ENCODE data around the gene ANKRD12. TPM values are rescaled to one million over a fixed set of nuclear protein-coding genes. Genes with fewer than 3 reads are reported as not detected.

ANKRD12 gene
- polyA plus RNA-seq, 1 donor (not counting 4 experiments of a cell fraction or from before 2014, with no cell fraction given): 8.0 TPM

DNA sequence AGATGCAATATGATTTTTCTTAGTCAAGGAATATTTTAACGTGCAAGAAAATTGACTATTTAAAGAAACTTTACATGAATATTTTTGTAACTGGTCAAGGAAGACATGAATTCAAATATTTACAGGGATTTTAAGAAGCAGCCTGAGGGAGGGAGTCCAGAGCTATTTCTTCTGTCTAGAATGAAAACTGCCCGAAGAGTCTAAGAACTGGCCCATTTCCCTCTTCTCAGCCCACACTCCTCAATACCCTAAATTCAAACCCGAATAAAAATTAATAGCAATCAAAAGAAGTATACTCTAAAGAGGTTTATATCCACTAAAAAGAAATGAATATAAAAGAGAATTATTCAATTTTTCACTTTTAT lies 40.6 kb upstream of the ANKRD12 start:
- no peaks in the 10 kb centered on the region for H3K36me3 ChIP-seq (ENCODE audit: control insufficient read depth in 2 of 2, extremely low read depth in 1 of 2, insufficient read depth in 2 of 2, low read length in 2 of 2)
- no peaks in the 10 kb centered on the region for H3K9me3 ChIP-seq (ENCODE audit: control insufficient read depth, low read depth, low read length)
- H3K27me3 ChIP-seq (ENCODE audit: control insufficient read depth, extremely low read depth, insufficient read depth, low read length): no peaks in the 10 kb centered on the region
- no peak overlapping the region for H3K27ac ChIP-seq (ENCODE audit: control insufficient read depth, insufficient read depth, low read length)
- DNase-seq (ENCODE audit: low read depth, low spot score) (no peak), FAIRE-seq (no peak)
- H3K4me3 ChIP-seq (ENCODE audit: control insufficient read depth in 2 of 3, extremely low read depth in 1 of 3, insufficient read depth in 2 of 3, low read depth in 1 of 3, low read length in 3 of 3): no peak overlapping the region
- no peak overlapping the region for H2AFZ ChIP-seq (ENCODE audit: control insufficient read depth, low read length)
- dilution Hi-C loops (cut with MboI; ENCODE audit: extremely low pct_ligation_motif_present, low sequenced_read_pairs): no loop called here
- H4K20me1 ChIP-seq (ENCODE audit: control insufficient read depth, extremely low read depth, insufficient read depth, low read length): no peaks in the 10 kb centered on the region
- TF ChIP-seq, protein P1, sequence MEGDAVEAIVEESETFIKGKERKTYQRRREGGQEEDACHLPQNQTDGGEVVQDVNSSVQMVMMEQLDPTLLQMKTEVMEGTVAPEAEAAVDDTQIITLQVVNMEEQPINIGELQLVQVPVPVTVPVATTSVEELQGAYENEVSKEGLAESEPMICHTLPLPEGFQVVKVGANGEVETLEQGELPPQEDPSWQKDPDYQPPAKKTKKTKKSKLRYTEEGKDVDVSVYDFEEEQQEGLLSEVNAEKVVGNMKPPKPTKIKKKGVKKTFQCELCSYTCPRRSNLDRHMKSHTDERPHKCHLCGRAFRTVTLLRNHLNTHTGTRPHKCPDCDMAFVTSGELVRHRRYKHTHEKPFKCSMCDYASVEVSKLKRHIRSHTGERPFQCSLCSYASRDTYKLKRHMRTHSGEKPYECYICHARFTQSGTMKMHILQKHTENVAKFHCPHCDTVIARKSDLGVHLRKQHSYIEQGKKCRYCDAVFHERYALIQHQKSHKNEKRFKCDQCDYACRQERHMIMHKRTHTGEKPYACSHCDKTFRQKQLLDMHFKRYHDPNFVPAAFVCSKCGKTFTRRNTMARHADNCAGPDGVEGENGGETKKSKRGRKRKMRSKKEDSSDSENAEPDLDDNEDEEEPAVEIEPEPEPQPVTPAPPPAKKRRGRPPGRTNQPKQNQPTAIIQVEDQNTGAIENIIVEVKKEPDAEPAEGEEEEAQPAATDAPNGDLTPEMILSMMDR (optimal IDR thresholded peaks at IDR 0.05 in 1 of 3, IDR thresholded peaks at IDR 0.05 in 1 of 3, conservative IDR thresholded peaks at IDR 0.05 in 1 of 3; ENCODE audit: extremely low read depth in 1 of 3, insufficient read depth in 2 of 3, low read length in 3 of 3): no peak
- no peak for TF ChIP-seq EZH2 (IDR thresholded peaks at IDR 0.05; ENCODE audit: low read length)
- H3K4me1 ChIP-seq (ENCODE audit: control insufficient read depth, extremely low read depth, insufficient read depth, low read length): peaks cover 14% of the 10 kb centered on the region
- H3K9me1 ChIP-seq (ENCODE audit: control insufficient read depth, extremely low read depth, insufficient read depth, low read length): no peaks in the 10 kb centered on the region
- no peak overlapping the region for H3K4me2 ChIP-seq (ENCODE audit: control insufficient read depth, extremely low read depth, insufficient read depth, low read depth, low read length)
- H3K79me2 ChIP-seq (ENCODE audit: control insufficient read depth, insufficient read depth, low read length): no peaks in the 10 kb centered on the region
- H3K9ac ChIP-seq (ENCODE audit: control insufficient read depth, extremely low read depth, insufficient read depth, low read length): no peak overlapping the region

GRCh38 chr18:9096685-9097084 lies 39.9 kb upstream of the ANKRD12 start:
- H3K27ac ChIP-seq (ENCODE audit: control insufficient read depth, insufficient read depth, low read length): peak overlapping the region; percentile 61
- H3K27me3 ChIP-seq (ENCODE audit: control insufficient read depth, extremely low read depth, insufficient read depth, low read length): no peaks in the 10 kb centered on the region
- FAIRE-seq: no peak

More at GRCh38 chr18:9096685-9097084, 39.9 kb upstream of the ANKRD12 start:
- Histone ChIP-seq H3K4me3 (ENCODE audit: control insufficient read depth in 2 of 3, extremely low read depth in 1 of 3, insufficient read depth in 2 of 3, low read depth in 1 of 3, low read length in 3 of 3) (peak overlapping the region in 2 of 3 experiments; percentile 31 to 38), H3K4me2 (ENCODE audit: control insufficient read depth, extremely low read depth, insufficient read depth, low read depth, low read length) (peak overlapping the region; percentile 79), H3K4me1 (ENCODE audit: control insufficient read depth, extremely low read depth, insufficient read depth, low read length) (peaks cover 19% of the 10 kb centered on the region), H4K20me1 (ENCODE audit: control insufficient read depth, extremely low read depth, insufficient read depth, low read length) (no peaks in the 10 kb centered on the region), H3K9ac (ENCODE audit: control insufficient read depth, extremely low read depth, insufficient read depth, low read length) (peak overlapping the region; percentile 14), H2AFZ (ENCODE audit: control insufficient read depth, low read length) (peak overlapping the region; percentile 81), H3K79me2 (ENCODE audit: control insufficient read depth, insufficient read depth, low read length) (no peaks in the 10 kb centered on the region), H3K36me3 (ENCODE audit: control insufficient read depth in 2 of 2, extremely low read depth in 1 of 2, insufficient read depth in 2 of 2, low read length in 2 of 2) (no peaks in the 10 kb centered on the region), H3K9me3 (ENCODE audit: control insufficient read depth, low read depth, low read length) (no peaks in the 10 kb centered on the region), H3K9me1 (ENCODE audit: control insufficient read depth, extremely low read depth, insufficient read depth, low read length) (no peaks in the 10 kb centered on the region)
- dilution Hi-C loops (cut with MboI; ENCODE audit: extremely low pct_ligation_motif_present, low sequenced_read_pairs): no loop called here
- TF ChIP-seq, protein P1 (optimal IDR thresholded peaks at IDR 0.05 in 1 of 3, IDR thresholded peaks at IDR 0.05 in 1 of 3, conservative IDR thresholded peaks at IDR 0.05 in 1 of 3; ENCODE audit: extremely low read depth in 1 of 3, insufficient read depth in 2 of 3, low read length in 3 of 3): no peak
- TF ChIP-seq EZH2 (IDR thresholded peaks at IDR 0.05; ENCODE audit: low read length): no peak
- DNase-seq (ENCODE audit: low read depth, low spot score): no peak
